ENCODE measurements around the gene EPHB1. TPM values are rescaled to one million over a fixed set of nuclear protein-coding genes. Genes with fewer than 3 reads are reported as not detected.

Gene EPHB1
- total RNA-seq, 1 experiment from 2014 or later: 2.8 TPM

GRCh38 chr3:135050536-135050935, 255.5 kb downstream of the EPHB1 start:
- Histone ChIP-seq H3K27ac (ENCODE audit: insufficient read length, low read depth, low read length) (no peak overlapping the region), H3K14ac (ENCODE audit: insufficient read depth, low read length) (no peak overlapping the region), H3K4me1 (ENCODE audit: insufficient read depth, low read length) (no peaks in the 10 kb centered on the region), H3K23me2 (ENCODE audit: insufficient read length, low read depth, low read length, poor library complexity, severe bottlenecking) (no peaks in the 10 kb centered on the region), H3K18ac (ENCODE audit: insufficient read length, low read depth, low read length) (no peak overlapping the region), H2BK120ac (ENCODE audit: low read depth, low read length, poor library complexity, severe bottlenecking) (no peak overlapping the region), H2BK12ac (ENCODE audit: insufficient read length, low read depth, low read length) (no peak overlapping the region), H4K5ac (ENCODE audit: insufficient read length, low read depth, low read length) (no peak overlapping the region), H3K79me2 (ENCODE audit: insufficient read depth, low read length) (no peaks in the 10 kb centered on the region), H3K9me3 (ENCODE audit: control insufficient read depth, low read depth, low read length) (no peaks in the 10 kb centered on the region), H3K79me1 (ENCODE audit: insufficient read depth, low read depth, low read length, poor library complexity, severe bottlenecking) (no peaks in the 10 kb centered on the region), H3K9ac (ENCODE audit: extremely low read depth, insufficient read length, low read length) (no peak overlapping the region), H4K91ac (ENCODE audit: insufficient read length, low read depth, low read length) (no peak overlapping the region), H4K8ac (replicated peaks; ENCODE audit: insufficient read length, low read depth, low read length) (no peak overlapping the region), H3K27me3 (ENCODE audit: insufficient read depth, low read length) (no peaks in the 10 kb centered on the region), H4K20me1 (ENCODE audit: control insufficient read depth, insufficient read depth, insufficient read length) (no peaks in the 10 kb centered on the region), H2AFZ (ENCODE audit: low read length) (no peak overlapping the region), H2BK5ac (ENCODE audit: insufficient read length, low read length) (no peak overlapping the region), H3T11ph (ENCODE audit: low read length) (no peak overlapping the region), H2AK5ac (ENCODE audit: insufficient read length, low read length) (no peak overlapping the region), H3K4ac (ENCODE audit: low read depth, low read length) (no peak overlapping the region), H3K23ac (ENCODE audit: insufficient read length, low read depth, low read length) (no peak overlapping the region), H3K56ac (ENCODE audit: insufficient read length, low read depth, low read length) (no peak overlapping the region), H2BK15ac (ENCODE audit: low read depth, low read length) (no peak overlapping the region), H3K4me2 (ENCODE audit: insufficient read depth, insufficient read length, low read length) (no peak overlapping the region), H2BK20ac (ENCODE audit: low read depth, low read length, poor library complexity, severe bottlenecking) (no peak overlapping the region)
- Mint-ChIP-seq H3K4me3 (no peak overlapping the region; a peak in 1 of 5 replicates), H3K27ac (peak overlapping the region in 1 of 3 experiments; percentile 80; a peak in 1 of 7 replicates), H3K27me3 (ENCODE audit: low read depth) (no peaks in the 10 kb centered on the region), H3K9me3 (no peaks in the 10 kb centered on the region; a peak in 2 of 5 replicates), H3K36me3 (ENCODE audit: insufficient read depth in 1 of 3, low read depth in 3 of 3) (no peaks in the 10 kb centered on the region), H3K4me1 (peaks cover 8 to 12% of the 10 kb centered on the region in 2 experiments)
- DNase-seq: peak; percentile 48
- no CpG with 5 or more reads among the region's 3 CpGs for WGBS (ENCODE audit: extremely low coverage, insufficient read length, low lambda C conversion rate)
- TF ChIP-seq, protein P1, sequence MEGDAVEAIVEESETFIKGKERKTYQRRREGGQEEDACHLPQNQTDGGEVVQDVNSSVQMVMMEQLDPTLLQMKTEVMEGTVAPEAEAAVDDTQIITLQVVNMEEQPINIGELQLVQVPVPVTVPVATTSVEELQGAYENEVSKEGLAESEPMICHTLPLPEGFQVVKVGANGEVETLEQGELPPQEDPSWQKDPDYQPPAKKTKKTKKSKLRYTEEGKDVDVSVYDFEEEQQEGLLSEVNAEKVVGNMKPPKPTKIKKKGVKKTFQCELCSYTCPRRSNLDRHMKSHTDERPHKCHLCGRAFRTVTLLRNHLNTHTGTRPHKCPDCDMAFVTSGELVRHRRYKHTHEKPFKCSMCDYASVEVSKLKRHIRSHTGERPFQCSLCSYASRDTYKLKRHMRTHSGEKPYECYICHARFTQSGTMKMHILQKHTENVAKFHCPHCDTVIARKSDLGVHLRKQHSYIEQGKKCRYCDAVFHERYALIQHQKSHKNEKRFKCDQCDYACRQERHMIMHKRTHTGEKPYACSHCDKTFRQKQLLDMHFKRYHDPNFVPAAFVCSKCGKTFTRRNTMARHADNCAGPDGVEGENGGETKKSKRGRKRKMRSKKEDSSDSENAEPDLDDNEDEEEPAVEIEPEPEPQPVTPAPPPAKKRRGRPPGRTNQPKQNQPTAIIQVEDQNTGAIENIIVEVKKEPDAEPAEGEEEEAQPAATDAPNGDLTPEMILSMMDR (conservative IDR thresholded peaks at IDR 0.05): no peak

Measured in H9 (cell line).